Measurements from ENCODE around the gene NLRP7.
"Not testable (repeated sequence)": the region's sequence is repeated elsewhere in the genome, so short reads cannot be mapped to it uniquely, and the experiment has no call there.

The NLRP7 gene

DNA sequence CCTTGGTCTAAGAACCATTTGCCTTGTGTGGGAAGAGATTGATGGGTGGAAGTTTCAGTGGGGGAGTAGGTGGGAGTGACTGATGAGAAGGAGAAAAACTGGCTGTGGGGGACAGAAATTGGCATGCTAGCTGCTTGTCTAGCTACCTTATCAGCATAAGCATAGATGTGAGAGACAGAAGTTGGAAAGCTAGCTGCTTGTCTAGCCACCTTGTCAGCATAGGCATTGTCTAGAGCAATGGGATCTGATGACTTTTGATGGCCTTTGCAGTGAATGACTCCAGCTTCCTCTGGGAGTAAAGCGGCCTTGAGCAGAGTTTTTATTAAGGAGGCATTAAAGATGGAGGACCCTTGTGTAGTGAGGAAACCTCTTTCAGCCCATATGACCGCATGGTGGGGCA lies 51.3 kb downstream of the NLRP7 start:
- peaks cover 21 to 28% of the 10 kb centered on the region in 2 experiments for H3K4me1 ChIP-seq (ENCODE audit: control insufficient read depth in 1 of 2, insufficient read depth in 1 of 2, low read depth in 1 of 2, low read length in 1 of 2)
- no peaks in the 10 kb centered on the region for H3K9me3 ChIP-seq
- no peak overlapping the region for H3K4me3 ChIP-seq (ENCODE audit: low read depth in 1 of 2, low read length in 1 of 2)
- peak overlapping the region; percentile 15 for H3K27ac ChIP-seq
- H3K36me3 ChIP-seq: peaks cover 27% of the 10 kb centered on the region
- TF ChIP-seq, protein P1, sequence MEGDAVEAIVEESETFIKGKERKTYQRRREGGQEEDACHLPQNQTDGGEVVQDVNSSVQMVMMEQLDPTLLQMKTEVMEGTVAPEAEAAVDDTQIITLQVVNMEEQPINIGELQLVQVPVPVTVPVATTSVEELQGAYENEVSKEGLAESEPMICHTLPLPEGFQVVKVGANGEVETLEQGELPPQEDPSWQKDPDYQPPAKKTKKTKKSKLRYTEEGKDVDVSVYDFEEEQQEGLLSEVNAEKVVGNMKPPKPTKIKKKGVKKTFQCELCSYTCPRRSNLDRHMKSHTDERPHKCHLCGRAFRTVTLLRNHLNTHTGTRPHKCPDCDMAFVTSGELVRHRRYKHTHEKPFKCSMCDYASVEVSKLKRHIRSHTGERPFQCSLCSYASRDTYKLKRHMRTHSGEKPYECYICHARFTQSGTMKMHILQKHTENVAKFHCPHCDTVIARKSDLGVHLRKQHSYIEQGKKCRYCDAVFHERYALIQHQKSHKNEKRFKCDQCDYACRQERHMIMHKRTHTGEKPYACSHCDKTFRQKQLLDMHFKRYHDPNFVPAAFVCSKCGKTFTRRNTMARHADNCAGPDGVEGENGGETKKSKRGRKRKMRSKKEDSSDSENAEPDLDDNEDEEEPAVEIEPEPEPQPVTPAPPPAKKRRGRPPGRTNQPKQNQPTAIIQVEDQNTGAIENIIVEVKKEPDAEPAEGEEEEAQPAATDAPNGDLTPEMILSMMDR (IDR thresholded peaks at IDR 0.05): no peak
- H3K27me3 ChIP-seq: no peaks in the 10 kb centered on the region

DNA sequence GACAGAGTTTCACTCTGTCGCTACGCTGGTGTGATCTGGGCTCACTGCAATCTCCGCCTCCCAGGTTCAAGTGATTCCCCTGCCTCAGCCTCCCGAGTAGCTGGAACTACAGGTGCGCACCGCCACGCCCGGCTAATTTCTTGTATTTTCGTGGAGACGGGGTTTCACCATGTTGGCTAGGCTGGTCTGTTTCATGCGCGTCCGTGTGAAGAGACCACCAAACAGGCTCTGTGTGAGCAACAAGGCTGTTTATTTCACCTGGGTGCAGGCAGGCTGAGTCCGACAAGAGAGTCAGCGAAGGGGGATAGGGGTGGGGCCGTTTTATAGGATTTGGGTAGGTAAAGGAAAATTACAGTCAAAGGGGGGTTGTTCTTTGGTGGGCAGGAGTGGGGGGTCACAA lies 53.2 kb downstream of the NLRP7 start:
- H3K27ac ChIP-seq, H3K27me3 ChIP-seq: not testable (repeated sequence)
- peaks cover 9 to 16% of the 10 kb centered on the region in 2 experiments for H3K4me1 ChIP-seq (ENCODE audit: control insufficient read depth in 1 of 2, insufficient read depth in 1 of 2, low read depth in 1 of 2, low read length in 1 of 2)

DNA sequence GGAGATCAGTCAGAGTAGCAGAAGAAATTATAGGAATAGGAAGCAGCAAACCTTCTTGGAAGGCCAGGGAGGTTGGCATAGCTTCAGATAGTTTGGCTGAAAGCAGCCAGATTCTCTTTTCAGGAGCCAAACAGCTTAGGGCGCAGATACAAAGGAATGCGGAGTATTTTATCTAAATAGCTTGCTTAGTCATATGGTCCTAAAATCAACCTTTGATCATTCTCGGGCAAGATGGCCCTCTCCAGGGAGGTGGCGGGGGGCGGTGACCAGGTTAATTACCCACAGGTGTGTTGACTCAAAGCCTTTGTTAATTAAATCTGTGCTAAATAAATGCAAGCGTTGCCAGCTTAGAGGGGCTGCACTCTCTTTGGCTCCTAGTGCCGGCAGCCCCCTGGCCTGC lies 53.9 kb downstream of the NLRP7 start:
- TF ChIP-seq, protein P1 (IDR thresholded peaks at IDR 0.05): no peak
- Histone ChIP-seq H3K4me3 (ENCODE audit: low read depth in 1 of 2, low read length in 1 of 2) (no peak overlapping the region), H3K27ac (no peak overlapping the region), H3K4me1 (ENCODE audit: control insufficient read depth in 1 of 2, insufficient read depth in 1 of 2, low read depth in 1 of 2, low read length in 1 of 2) (peaks cover 9 to 13% of the 10 kb centered on the region in 2 experiments), H3K27me3 (no peaks in the 10 kb centered on the region), H3K36me3 (peaks cover 54% of the 10 kb centered on the region), H3K9me3 (no peaks in the 10 kb centered on the region)

More for the DNA sequence above, 53.2 kb downstream of the NLRP7 start:
- not testable (repeated sequence) for H3K4me3 ChIP-seq (ENCODE audit: low read depth in 1 of 2, low read length in 1 of 2); H3K9me3 ChIP-seq
- peaks cover 47% of the 10 kb centered on the region for H3K36me3 ChIP-seq

DNA sequence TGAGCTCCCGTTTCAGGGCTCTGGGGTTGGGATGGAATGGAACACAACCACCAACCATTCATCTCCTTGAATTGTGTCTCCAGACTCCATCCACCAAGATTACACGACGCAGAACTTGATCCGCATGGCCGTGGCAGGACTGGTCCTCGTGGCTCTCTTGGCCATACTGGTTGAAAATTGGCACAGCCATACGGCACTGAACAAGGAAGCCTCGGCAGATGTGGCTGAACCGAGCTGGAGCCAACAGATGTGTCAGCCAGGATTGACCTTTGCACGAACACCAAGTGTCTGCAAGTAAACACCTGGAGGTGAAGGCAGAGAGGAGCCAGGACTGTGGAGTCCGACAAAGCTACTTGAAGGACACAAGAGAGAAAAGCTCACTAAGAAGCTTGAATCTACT lies 57.8 kb downstream of the NLRP7 start:
- H3K27ac ChIP-seq: peak overlapping the region; percentile 24
- H3K4me3 ChIP-seq (ENCODE audit: low read depth in 1 of 2, low read length in 1 of 2): no peak overlapping the region
- H3K27me3 ChIP-seq: no peaks in the 10 kb centered on the region
- peaks cover 92% of the 10 kb centered on the region for H3K36me3 ChIP-seq
- no peaks in the 10 kb centered on the region for H3K4me1 ChIP-seq (ENCODE audit: control insufficient read depth in 1 of 2, insufficient read depth in 1 of 2, low read depth in 1 of 2, low read length in 1 of 2)
- peaks cover 5% of the 10 kb centered on the region for H3K9me3 ChIP-seq
- TF ChIP-seq, protein P1 (IDR thresholded peaks at IDR 0.05): no peak

DNA sequence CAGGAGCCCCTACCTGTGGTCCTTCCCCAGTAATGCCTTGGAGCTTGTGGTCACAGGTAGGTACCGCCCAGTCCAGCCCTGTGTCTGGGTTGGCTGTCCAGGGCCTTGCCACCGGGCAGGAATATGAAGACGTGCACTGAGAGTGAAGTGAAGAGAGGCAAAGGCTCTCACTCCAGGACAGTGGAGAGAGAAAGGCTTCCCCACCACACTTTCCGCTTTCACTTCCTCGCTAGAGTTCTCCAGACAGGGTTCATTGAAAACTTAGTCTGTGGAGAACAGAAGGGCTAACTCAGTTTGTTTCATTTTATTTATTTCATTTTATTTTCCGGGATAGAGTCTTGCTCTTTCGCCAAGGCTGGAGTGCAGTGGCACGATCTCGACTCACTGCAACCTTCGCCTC lies 59.1 kb downstream of the NLRP7 start:
- Histone ChIP-seq H3K27me3 (no peaks in the 10 kb centered on the region), H3K36me3 (peaks cover 100% of the 10 kb centered on the region), H3K4me1 (ENCODE audit: control insufficient read depth in 1 of 2, insufficient read depth in 1 of 2, low read depth in 1 of 2, low read length in 1 of 2) (peaks cover 2 to 3% of the 10 kb centered on the region in 2 experiments), H3K9me3 (peaks cover 5% of the 10 kb centered on the region), H3K4me3 (ENCODE audit: low read depth in 1 of 2, low read length in 1 of 2) (no peak overlapping the region), H3K27ac (peak overlapping the region; percentile 23)
- TF ChIP-seq, protein P1 (IDR thresholded peaks at IDR 0.05): no peak

GRCh38 chr19:54883228-54883627 lies 64.1 kb downstream of the NLRP7 start:
- no peaks in the 10 kb centered on the region for H3K27me3 ChIP-seq
- H3K36me3 ChIP-seq: peaks cover 79% of the 10 kb centered on the region
- H3K9me3 ChIP-seq: peaks cover 5% of the 10 kb centered on the region
- H3K27ac ChIP-seq: peak overlapping the region; percentile 46
- TF ChIP-seq, protein P1 (IDR thresholded peaks at IDR 0.05): no peak
- no peak overlapping the region for H3K4me3 ChIP-seq (ENCODE audit: low read depth in 1 of 2, low read length in 1 of 2)
- H3K4me1 ChIP-seq (ENCODE audit: control insufficient read depth in 1 of 2, insufficient read depth in 1 of 2, low read depth in 1 of 2, low read length in 1 of 2): peaks cover 41 to 53% of the 10 kb centered on the region in 2 experiments
